RPMI7951 (cell line): ENCODE results near the gene DLL4. TPM values are rescaled to one million over a fixed set of nuclear protein-coding genes. Genes with fewer than 3 reads are reported as not detected.
"Not testable (repeated sequence)": the region's sequence is repeated elsewhere in the genome, so short reads cannot be mapped to it uniquely, and the experiment has no call there.

ENCODE experiments used
- DNase-seq: peaks from one replicate; pipeline ENCODE4 v3.0.0-alpha.2; 2012; ENCODE audit warnings: low read depth
- total RNA-seq: library from RNA; depleted of rRNA; stranded (reverse); fragments of >200 nt; shearing (Covaris generic); gene quantifications from 2 replicates; pipeline ENCODE4 v1.2.3, GENCODE V29; 2014

Gene DLL4
- total RNA-seq, 1 experiment from 2014 or later: 2.6 TPM

DNA sequence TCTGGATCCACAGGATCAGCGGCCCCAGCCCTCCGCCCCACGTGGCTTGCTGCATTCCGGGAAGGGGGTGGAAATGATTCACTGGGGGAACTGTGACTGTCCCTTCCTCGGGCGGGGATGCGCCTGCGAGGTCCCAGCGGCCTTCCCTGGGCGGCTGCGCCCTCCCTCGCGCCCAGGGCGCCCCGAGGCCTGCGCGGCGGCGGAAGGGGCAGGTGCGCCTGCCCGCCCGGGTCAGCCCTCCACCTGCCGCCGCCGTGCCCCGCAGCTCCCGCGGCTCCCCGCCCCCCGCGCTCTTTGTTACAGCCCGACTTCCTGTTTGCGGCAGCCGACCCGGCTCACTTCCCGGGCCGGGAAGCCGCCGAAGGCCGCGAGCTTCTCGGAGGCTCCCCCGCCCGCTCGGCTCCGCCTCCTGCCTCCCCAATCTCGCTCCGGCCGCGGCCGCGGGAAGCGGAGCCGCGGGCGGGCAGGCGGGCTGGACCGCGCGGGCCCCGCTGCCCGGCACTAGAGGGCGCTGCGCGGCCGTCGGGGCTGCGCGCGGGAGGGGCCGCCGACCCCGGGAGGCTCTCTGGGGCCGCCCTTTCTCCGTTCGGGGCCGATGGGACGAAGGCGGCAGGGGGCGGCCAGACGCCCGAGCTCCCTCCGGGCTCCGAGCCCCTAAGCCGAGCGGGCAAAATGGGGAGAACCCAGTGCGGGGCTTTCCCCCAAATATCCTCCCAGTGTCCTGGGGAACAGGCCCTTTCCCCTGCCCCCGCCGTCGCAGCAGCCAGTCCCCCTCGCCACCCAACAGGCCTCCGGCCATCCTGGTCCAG, 12.6 kb downstream of the DLL4 start:
- DNase-seq: peak; percentile 88

DNA sequence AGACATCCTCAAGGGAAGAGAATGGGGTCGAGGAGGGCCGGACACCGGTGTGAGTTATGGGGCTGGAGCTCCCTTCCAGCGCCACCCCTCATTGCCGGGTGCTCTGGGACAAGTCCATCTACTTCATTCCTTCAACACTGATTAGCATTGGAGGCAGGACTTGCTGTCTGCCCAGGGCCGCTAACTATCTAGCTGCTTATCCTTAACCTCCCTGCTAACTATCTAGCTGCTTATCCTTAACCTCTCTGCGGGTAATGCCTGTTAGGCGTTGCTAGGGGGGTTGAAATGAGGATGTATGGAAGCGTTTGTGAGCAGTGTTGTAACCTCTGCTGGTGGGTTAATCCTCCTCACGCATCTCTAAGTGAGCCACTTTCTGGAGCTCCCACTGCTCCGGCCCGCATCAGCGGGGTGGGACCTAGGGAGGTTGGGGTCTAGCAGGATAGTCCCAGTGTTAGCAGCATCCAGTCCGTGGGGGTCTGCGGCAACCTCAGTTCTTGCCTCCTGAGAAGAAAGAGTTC, 13.3 kb downstream of the DLL4 start:
- no peak for DNase-seq

GRCh38 chr15:40942878-40943277, 13.7 kb downstream of the DLL4 start:
- no peak for DNase-seq

DNA sequence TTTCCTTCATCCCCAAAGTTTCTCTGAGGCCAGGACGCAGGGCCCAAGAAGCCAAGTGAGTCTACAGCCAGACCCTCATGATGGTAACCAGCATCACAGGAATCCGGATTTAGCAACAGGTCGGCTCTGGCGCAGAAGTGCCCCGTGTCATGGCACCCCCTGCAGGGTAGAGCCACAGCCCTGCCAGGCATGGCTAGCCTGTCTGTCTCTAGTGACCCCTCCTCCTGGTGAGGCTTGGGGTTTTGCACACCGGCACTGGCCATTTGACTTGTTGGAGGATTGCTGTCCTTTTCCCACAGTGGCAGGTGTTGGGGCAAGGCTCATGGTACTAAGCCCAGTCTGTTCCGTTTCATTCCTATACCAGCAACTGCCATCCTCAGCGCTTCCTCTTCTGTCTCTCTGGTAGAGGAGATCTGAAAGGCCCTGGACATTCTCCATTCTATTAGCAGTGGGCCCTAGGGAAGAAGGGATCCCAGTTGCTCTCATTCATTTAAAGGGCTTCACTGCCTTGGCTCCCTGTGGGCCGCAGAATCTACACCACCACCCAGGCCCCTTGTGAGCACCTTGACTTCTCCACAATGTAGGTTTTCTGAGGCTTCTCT, 14.7 kb downstream of the DLL4 start:
- no peak for DNase-seq

DNA sequence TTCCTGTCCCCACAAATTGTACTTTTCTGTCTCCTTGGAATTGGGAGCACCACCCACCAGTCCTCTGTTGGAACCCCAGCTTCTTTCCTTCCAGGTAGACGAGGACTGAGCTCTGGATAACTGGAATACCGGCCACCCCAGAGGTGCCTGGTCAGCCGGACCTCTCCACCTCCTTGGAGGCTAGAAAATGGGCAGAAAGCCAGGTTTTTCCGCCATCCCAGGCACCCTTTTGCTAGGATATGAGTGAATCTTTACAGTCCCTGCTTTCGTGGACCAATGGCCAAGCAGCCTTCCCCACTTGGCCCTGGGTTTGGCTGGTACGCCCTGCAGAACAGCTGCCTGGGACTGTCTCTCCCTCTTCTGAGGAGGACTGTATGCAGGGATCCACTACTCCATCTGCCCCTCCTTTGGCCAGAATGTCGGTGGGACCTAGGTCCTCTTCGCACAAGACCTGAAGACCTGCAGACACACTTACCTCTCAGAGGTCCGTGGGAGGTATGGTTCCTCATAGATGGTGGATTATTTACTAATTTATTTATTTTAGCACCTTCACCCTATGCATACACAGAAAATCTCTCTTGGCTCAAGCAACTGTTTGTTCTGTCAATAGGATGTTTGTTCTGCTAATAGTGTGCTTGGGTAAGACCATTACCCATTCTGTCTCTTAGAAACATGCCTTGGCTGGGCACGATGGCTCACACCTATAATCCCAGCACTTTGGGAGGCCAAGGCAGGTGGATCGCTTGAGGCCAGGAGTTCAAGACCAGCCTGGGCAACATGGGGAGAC, 15.6 kb downstream of the DLL4 start:
- DNase-seq: no peak

- no peak for DNase-seq
Observed at GRCh38 chr15:40948706-40949473, 19.8 kb downstream of the DLL4 start.

DNA sequence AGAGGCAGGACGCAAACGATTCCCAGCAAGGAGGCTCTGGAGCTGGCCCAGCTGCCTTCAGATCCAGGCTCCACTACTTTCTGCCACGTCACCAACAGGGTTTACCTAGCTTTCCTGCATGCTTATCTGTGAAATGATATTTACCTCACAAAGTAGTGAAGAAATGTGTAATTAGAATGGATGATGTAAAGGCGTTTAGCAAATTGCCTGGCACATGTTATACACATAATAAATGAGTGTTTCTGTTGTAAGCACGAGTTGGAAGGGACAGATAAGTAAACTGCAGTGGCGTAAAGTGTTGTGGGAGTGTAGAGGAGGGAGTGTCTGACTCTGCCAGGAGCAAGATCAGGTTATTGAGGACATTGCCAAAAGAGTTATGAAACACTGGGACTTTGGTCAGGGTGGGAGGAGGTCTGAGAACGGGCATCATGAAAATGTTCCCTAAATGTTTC, 20.6 kb downstream of the DLL4 start:
- no peak for DNase-seq

DNA sequence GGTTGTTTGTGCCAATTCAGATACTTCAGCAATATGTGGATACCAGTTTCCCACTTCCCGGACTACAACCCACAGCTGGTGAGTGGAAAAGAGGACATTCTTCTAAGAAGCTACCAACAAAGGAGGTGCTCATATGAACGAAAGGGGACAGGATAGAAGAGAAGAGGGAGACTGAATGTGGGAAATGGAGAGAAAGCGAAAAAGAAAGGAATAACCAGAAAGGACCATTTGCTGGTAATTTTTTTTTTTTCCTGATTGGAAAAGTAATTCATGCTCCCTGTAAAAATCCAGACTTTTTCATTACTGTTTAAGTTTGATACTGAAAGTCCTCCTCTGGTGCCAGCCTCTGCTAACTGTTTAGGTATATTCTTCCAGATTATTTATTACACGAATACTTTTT, 22.6 kb downstream of the DLL4 start:
- DNase-seq: no peak

- DNase-seq: no peak
Observed at GRCh38 chr15:40952301-40952900, 23.3 kb downstream of the DLL4 start.

GRCh38 chr15:40952901-40953712, 24.0 kb downstream of the DLL4 start, which contains the start of gene CHAC1:
Gene CHAC1 (plus strand): TSS chr15:40953471. CDS start chr15:40953584, 113 bp downstream.
- DNase-seq: peak; percentile 95

GRCh38 chr15:40953713-40954074, 24.6 kb downstream of the DLL4 start:
- no peak for DNase-seq

GRCh38 chr15:40954158-40954848, 25.2 kb downstream of the DLL4 start:
- not testable (repeated sequence) for DNase-seq

- no peak for DNase-seq
Observed at GRCh38 chr15:40955141-40955903, 26.2 kb downstream of the DLL4 start.

GRCh38 chr15:40955930-40956540, 26.9 kb downstream of the DLL4 start:
- no peak for DNase-seq

- DNase-seq: no peak
Observed at GRCh38 chr15:40956541-40956982, 27.4 kb downstream of the DLL4 start.

DNA sequence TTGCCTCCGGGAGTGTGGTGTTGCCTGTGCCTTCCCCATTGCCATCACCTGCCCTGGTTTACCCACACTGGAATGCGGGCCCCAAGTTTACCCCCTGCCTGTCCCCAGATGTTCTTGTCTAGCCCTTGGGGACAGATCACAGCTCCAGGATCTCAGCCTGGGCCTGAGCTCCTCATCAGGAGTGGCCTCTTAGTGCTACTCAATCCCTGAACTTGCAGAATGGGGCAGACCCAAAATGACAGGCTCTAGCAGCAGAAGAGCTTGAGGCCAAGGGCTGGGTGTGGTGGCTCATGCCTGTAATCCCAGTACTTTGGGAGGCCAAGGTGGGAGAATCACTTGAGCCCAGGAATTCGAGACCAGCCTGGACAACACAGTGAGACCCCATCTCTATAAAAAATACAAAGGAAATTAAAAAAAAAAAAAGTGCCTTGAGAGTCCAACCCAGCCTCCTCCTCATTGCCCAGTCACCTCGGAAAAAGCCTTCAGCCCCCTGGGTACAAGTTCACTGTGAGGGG, 28.0 kb downstream of the DLL4 start:
- DNase-seq: no peak

GRCh38 chr15:40957581-40958051, 28.5 kb downstream of the DLL4 start:
- no peak for DNase-seq

- no peak for DNase-seq
Observed at GRCh38 chr15:40958146-40958545, 29.0 kb downstream of the DLL4 start.
